ENCODE data around the gene TAF12.
"Not testable (repeated sequence)": the region's sequence is repeated elsewhere in the genome, so short reads cannot be mapped to it uniquely, and the experiment has no call there.

The TAF12 gene

GRCh38 chr1:28656335-28656734 is 13.5 kb upstream of the TAF12 start:
- Mint-ChIP-seq H3K4me1 (no peaks in the 10 kb centered on the region), H3K9me3 (no peaks in the 10 kb centered on the region), H3K4me3 (no peak overlapping the region), H3K27me3 (no peaks in the 10 kb centered on the region), H3K36me3 (ENCODE audit: insufficient read depth) (no peaks in the 10 kb centered on the region), H3K27ac (ENCODE audit: low read depth) (no peak overlapping the region)
- ATAC-seq (replicated peaks; ENCODE audit: extremely low read depth, poor library complexity, severe bottlenecking) (no peak), DNase-seq (ENCODE audit: low spot score in 2 of 2) (no peak)

- not testable (repeated sequence) for H3K4me1 Mint-ChIP-seq; H3K4me3 Mint-ChIP-seq; H3K27me3 Mint-ChIP-seq; H3K9me3 Mint-ChIP-seq; DNase-seq (ENCODE audit: low spot score in 2 of 2); H3K27ac Mint-ChIP-seq (ENCODE audit: low read depth); ATAC-seq (replicated peaks; ENCODE audit: extremely low read depth, poor library complexity, severe bottlenecking); H3K36me3 Mint-ChIP-seq (ENCODE audit: insufficient read depth)
These were observed 12.8 kb upstream of the TAF12 start for GRCh38 chr1:28655448-28656311.

GRCh38 chr1:28653870-28654269 is 11.0 kb upstream of the TAF12 start:
- not testable (repeated sequence) for H3K4me3 Mint-ChIP-seq

GRCh38 chr1:28653063-28653462 is 10.2 kb upstream of the TAF12 start:
- not testable (repeated sequence) for H3K27ac Mint-ChIP-seq (ENCODE audit: low read depth); ATAC-seq (replicated peaks; ENCODE audit: extremely low read depth, poor library complexity, severe bottlenecking); H3K4me3 Mint-ChIP-seq

More at GRCh38 chr1:28653870-28654269, 11.0 kb upstream of the TAF12 start:
- not testable (repeated sequence) for ATAC-seq (replicated peaks; ENCODE audit: extremely low read depth, poor library complexity, severe bottlenecking); DNase-seq (ENCODE audit: low spot score in 2 of 2); H3K9me3 Mint-ChIP-seq; H3K27me3 Mint-ChIP-seq; H3K27ac Mint-ChIP-seq (ENCODE audit: low read depth); H3K4me1 Mint-ChIP-seq; H3K36me3 Mint-ChIP-seq (ENCODE audit: insufficient read depth)

GRCh38 chr1:28648474-28649198 is 5.8 kb upstream of the TAF12 start, which contains the start of gene RNU11:
TSS of gene RNU11 (plus strand) at chr1:28648600.
- ATAC-seq (replicated peaks; ENCODE audit: extremely low read depth, poor library complexity, severe bottlenecking) (peak; percentile 80), DNase-seq (ENCODE audit: low spot score in 2 of 2) (peak; percentile 77 to 92)
- peaks cover 24% of the 10 kb centered on the region for H3K4me1 Mint-ChIP-seq
- H3K27ac Mint-ChIP-seq (ENCODE audit: low read depth): peak within 1 kb of the TSS; percentile 99
- H3K27me3 Mint-ChIP-seq: no peaks in the 10 kb centered on the region
- peak within 1 kb of the TSS; percentile 77 for H3K4me3 Mint-ChIP-seq
- peaks cover 22% of the 10 kb centered on the region for H3K36me3 Mint-ChIP-seq (ENCODE audit: insufficient read depth)
- no peaks in the 10 kb centered on the region for H3K9me3 Mint-ChIP-seq

More at GRCh38 chr1:28653063-28653462, 10.2 kb upstream of the TAF12 start:
- H3K36me3 Mint-ChIP-seq (ENCODE audit: insufficient read depth): peaks cover 11% of the 10 kb centered on the region
- not testable (repeated sequence) for H3K9me3 Mint-ChIP-seq; H3K27me3 Mint-ChIP-seq; H3K4me1 Mint-ChIP-seq; DNase-seq (ENCODE audit: low spot score in 2 of 2)

GRCh38 chr1:28648008-28648473 is 5.2 kb upstream of the TAF12 start:
- Mint-ChIP-seq H3K36me3 (ENCODE audit: insufficient read depth) (peaks cover 28% of the 10 kb centered on the region), H3K9me3 (no peaks in the 10 kb centered on the region), H3K27me3 (no peaks in the 10 kb centered on the region), H3K4me3 (peak overlapping the region; percentile 77), H3K27ac (ENCODE audit: low read depth) (peak overlapping the region; percentile 99), H3K4me1 (peaks cover 30% of the 10 kb centered on the region)
- peak; percentile 79 for ATAC-seq (replicated peaks; ENCODE audit: extremely low read depth, poor library complexity, severe bottlenecking)
- peak; percentile 72 to 85 for DNase-seq (ENCODE audit: low spot score in 2 of 2)

GRCh38 chr1:28646040-28646439 is 3.2 kb upstream of the TAF12 start:
- Mint-ChIP-seq H3K9me3 (no peaks in the 10 kb centered on the region), H3K4me3 (no peak overlapping the region), H3K36me3 (ENCODE audit: insufficient read depth) (peaks cover 35% of the 10 kb centered on the region), H3K27ac (ENCODE audit: low read depth) (no peak overlapping the region), H3K27me3 (no peaks in the 10 kb centered on the region), H3K4me1 (peaks cover 44% of the 10 kb centered on the region)
- ATAC-seq (replicated peaks; ENCODE audit: extremely low read depth, poor library complexity, severe bottlenecking) (no peak), DNase-seq (ENCODE audit: low spot score in 2 of 2) (no peak)

- not testable (repeated sequence) for ATAC-seq (replicated peaks; ENCODE audit: extremely low read depth, poor library complexity, severe bottlenecking); H3K4me3 Mint-ChIP-seq; H3K9me3 Mint-ChIP-seq; H3K27ac Mint-ChIP-seq (ENCODE audit: low read depth); DNase-seq (ENCODE audit: low spot score in 2 of 2); H3K27me3 Mint-ChIP-seq
- Mint-ChIP-seq H3K36me3 (ENCODE audit: insufficient read depth) (peaks cover 35% of the 10 kb centered on the region), H3K4me1 (peaks cover 44% of the 10 kb centered on the region)
These were observed 2.5 kb upstream of the TAF12 start for GRCh38 chr1:28645406-28645805.

- Mint-ChIP-seq H3K9me3 (no peaks in the 10 kb centered on the region), H3K4me3 (peak overlapping the region; percentile 100), H3K4me1 (peaks cover 44% of the 10 kb centered on the region), H3K36me3 (ENCODE audit: insufficient read depth) (peaks cover 35% of the 10 kb centered on the region), H3K27ac (ENCODE audit: low read depth) (peak overlapping the region; percentile 100), H3K27me3 (no peaks in the 10 kb centered on the region)
- DNase-seq (ENCODE audit: low spot score in 2 of 2): no peak
- ATAC-seq (replicated peaks; ENCODE audit: extremely low read depth, poor library complexity, severe bottlenecking): no peak
These were observed 1.6 kb upstream of the TAF12 start for GRCh38 chr1:28644494-28644893.

GRCh38 chr1:28642056-28642846 is 616 bp downstream of the TAF12 start:
- DNase-seq (ENCODE audit: low spot score in 2 of 2) (no peak), ATAC-seq (replicated peaks; ENCODE audit: extremely low read depth, poor library complexity, severe bottlenecking) (peak; percentile 3)
- Mint-ChIP-seq H3K27ac (ENCODE audit: low read depth) (peak overlapping the region; percentile 100), H3K36me3 (ENCODE audit: insufficient read depth) (peaks cover 21% of the 10 kb centered on the region), H3K4me1 (peaks cover 32% of the 10 kb centered on the region), H3K4me3 (peak overlapping the region; percentile 100), H3K27me3 (no peaks in the 10 kb centered on the region), H3K9me3 (no peaks in the 10 kb centered on the region)

- peaks cover 19% of the 10 kb centered on the region for H3K36me3 Mint-ChIP-seq (ENCODE audit: insufficient read depth)
- no peak overlapping the region for H3K27ac Mint-ChIP-seq (ENCODE audit: low read depth)
- H3K4me1 Mint-ChIP-seq: peaks cover 32% of the 10 kb centered on the region
- ATAC-seq (replicated peaks; ENCODE audit: extremely low read depth, poor library complexity, severe bottlenecking): no peak
- H3K27me3 Mint-ChIP-seq: no peaks in the 10 kb centered on the region
- DNase-seq (ENCODE audit: low spot score in 2 of 2): peak in 1 of 2 donors; percentile 20
- peak overlapping the region; percentile 100 for H3K4me3 Mint-ChIP-seq
- H3K9me3 Mint-ChIP-seq: no peaks in the 10 kb centered on the region
These were observed 2.1 kb downstream of the TAF12 start for GRCh38 chr1:28640766-28641165.

- Mint-ChIP-seq H3K9me3 (no peaks in the 10 kb centered on the region), H3K36me3 (ENCODE audit: insufficient read depth) (peaks cover 10% of the 10 kb centered on the region), H3K4me1 (peaks cover 6% of the 10 kb centered on the region), H3K27me3 (no peaks in the 10 kb centered on the region), H3K27ac (ENCODE audit: low read depth) (no peak overlapping the region), H3K4me3 (no peak overlapping the region)
- ATAC-seq (replicated peaks; ENCODE audit: extremely low read depth, poor library complexity, severe bottlenecking): no peak
- no peak for DNase-seq (ENCODE audit: low spot score in 2 of 2)
These were observed 10.3 kb downstream of the TAF12 start for GRCh38 chr1:28632560-28632959.
